WTC11 (cell line): ENCODE data around the gene SCNN1A. TPM values are rescaled to one million over a fixed set of nuclear protein-coding genes. Genes with fewer than 3 reads are reported as not detected.

Experiments
- ATAC-seq: fragments of 200-7000 bp; cut with Tn5 transposase; 2 replicates; pipeline ENCODE4 v1.10.0; 2021; ENCODE audit warnings: mild to moderate bottlenecking, moderate library complexity
- CTCF ChIA-PET: fragments of 300-600 bp; sonication (Branson Sonifier 250); formaldehyde crosslinking; loops from one replicate; lab custom pipeline; 2021; ENCODE audit warnings: antibody characterized with exemption; lab: Charles Lee
- POLR2A ChIA-PET: fragments of 350-600 bp; sonication (Branson Sonifier 250); formaldehyde crosslinking; loops from one replicate; lab custom pipeline; 2021; ENCODE audit warnings: antibody characterized with exemption; lab: Charles Lee
- DNase-seq: peaks from one replicate; pipeline ENCODE4 v3.0.0; 2021; ENCODE audit warnings: low spot score
- H3K27ac Mint-ChIP-seq: 2 replicates; pipeline ENCODE4 v1.8.0; 2021; ENCODE audit warnings: mixed read lengths
- H3K27me3 Mint-ChIP-seq: 2 replicates; pipeline ENCODE4 v1.8.0; 2021; ENCODE audit warnings: low read depth, mild to moderate bottlenecking, moderate library complexity, mixed read lengths
- H3K36me3 Mint-ChIP-seq: 2 replicates; pipeline ENCODE4 v1.8.0; 2021; ENCODE audit warnings: mixed read lengths
- H3K4me1 Mint-ChIP-seq: 2 replicates; pipeline ENCODE4 v1.8.0; 2022; ENCODE audit warnings: mixed read lengths
- H3K4me3 Mint-ChIP-seq: 2 replicates; pipeline ENCODE4 v1.8.0; 2021; ENCODE audit warnings: mild to moderate bottlenecking, moderate library complexity, mixed read lengths
- H3K9me3 Mint-ChIP-seq: 2 replicates; pipeline ENCODE4 v1.8.0; 2021; ENCODE audit warnings: mixed read lengths
- AFF4 ChIP-seq: sonication (generic); formaldehyde crosslinking; IDR thresholded peaks from 2 replicates; pipeline ENCODE4 v1.8.1; 2023; ENCODE audit warnings: mild to moderate bottlenecking, missing genetic modification reagents, borderline replicate concordance
- ATF6 ChIP-seq: sonication (generic); formaldehyde crosslinking; IDR thresholded peaks from 2 replicates; pipeline ENCODE4 v1.8.1; 2023; ENCODE audit warnings: mild to moderate bottlenecking, missing genetic modification reagents
- E2F1 ChIP-seq: sonication (generic); formaldehyde crosslinking; IDR thresholded peaks from 2 replicates; pipeline ENCODE4 v1.8.0; 2022; ENCODE audit warnings: mild to moderate bottlenecking, missing genetic modification reagents
- ESRRA ChIP-seq: sonication (generic); formaldehyde crosslinking; IDR thresholded peaks from 2 replicates; pipeline ENCODE4 v1.8.1; 2022; ENCODE audit warnings: mild to moderate bottlenecking, missing genetic modification reagents, borderline replicate concordance
- ETV6 ChIP-seq: sonication (generic); formaldehyde crosslinking; IDR thresholded peaks from 2 replicates; pipeline ENCODE4 v1.8.1; 2022; ENCODE audit warnings: mild to moderate bottlenecking, missing genetic modification reagents
- FOXK1 ChIP-seq: sonication (generic); formaldehyde crosslinking; IDR thresholded peaks from 2 replicates; pipeline ENCODE4 v1.8.0; 2022; ENCODE audit warnings: mild to moderate bottlenecking, moderate library complexity, missing genetic modification reagents
- GRHL2 ChIP-seq: fragments of 250-450 bp; sonication (Bioruptor Pico); IDR thresholded peaks from 2 replicates; pipeline ENCODE4 v1.8.0; 2022; ENCODE audit warnings: mild to moderate bottlenecking, moderate library complexity; ENCODE audit not compliant: insufficient replicate concordance, severe bottlenecking
- NFATC4 ChIP-seq: fragments of 250-450 bp; sonication (Bioruptor Pico); IDR thresholded peaks from 2 replicates; pipeline ENCODE4 v1.9.0; 2021; ENCODE audit warnings: mild to moderate bottlenecking
- OVOL2 ChIP-seq: fragments of 250-450 bp; sonication (Bioruptor Pico); IDR thresholded peaks from 2 replicates; pipeline ENCODE4 v1.9.0; 2021; ENCODE audit warnings: mild to moderate bottlenecking, borderline replicate concordance
- STAT6 ChIP-seq: sonication (generic); formaldehyde crosslinking; conservative IDR thresholded peaks from 2 replicates; pipeline ENCODE4 v1.8.1; 2023; ENCODE audit warnings: mild to moderate bottlenecking, low read depth, missing genetic modification reagents, moderate library complexity
- ZNF263 ChIP-seq: sonication (generic); formaldehyde crosslinking; IDR thresholded peaks from 2 replicates; pipeline ENCODE4 v1.8.1; 2022; ENCODE audit warnings: low read depth, mild to moderate bottlenecking, moderate library complexity, missing genetic modification reagents
- ZNF423 ChIP-seq: fragments of 250-450 bp; sonication (Bioruptor Pico); IDR thresholded peaks from 2 replicates; pipeline ENCODE4 v2.1.2; 2022; ENCODE audit warnings: mild to moderate bottlenecking, moderate library complexity
- ZNF671 ChIP-seq: fragments of 250-450 bp; sonication (Bioruptor Pico); IDR thresholded peaks from 2 replicates; pipeline ENCODE4 v1.8.0; 2021; ENCODE audit warnings: mild to moderate bottlenecking
- total RNA-seq: library from RNA; stranded (reverse); gene quantifications from 3 replicates; pipeline ENCODE4 v1.2.3, GENCODE V29; 2021
- TF ChIP-seq, protein P1 (sequence below): sonication (generic); formaldehyde crosslinking; IDR thresholded peaks from 2 replicates; pipeline ENCODE4 v1.8.1; 2023; ENCODE audit warnings: mild to moderate bottlenecking, missing genetic modification reagents, moderate library complexity
- TF ChIP-seq, protein P2 (sequence below): sonication (generic); formaldehyde crosslinking; IDR thresholded peaks from 2 replicates; pipeline ENCODE4 v1.8.0; 2023; ENCODE audit warnings: mild to moderate bottlenecking, missing genetic modification reagents

Gene SCNN1A
- total RNA-seq, 1 experiment from 2014 or later, result 100 TPM

DNA sequence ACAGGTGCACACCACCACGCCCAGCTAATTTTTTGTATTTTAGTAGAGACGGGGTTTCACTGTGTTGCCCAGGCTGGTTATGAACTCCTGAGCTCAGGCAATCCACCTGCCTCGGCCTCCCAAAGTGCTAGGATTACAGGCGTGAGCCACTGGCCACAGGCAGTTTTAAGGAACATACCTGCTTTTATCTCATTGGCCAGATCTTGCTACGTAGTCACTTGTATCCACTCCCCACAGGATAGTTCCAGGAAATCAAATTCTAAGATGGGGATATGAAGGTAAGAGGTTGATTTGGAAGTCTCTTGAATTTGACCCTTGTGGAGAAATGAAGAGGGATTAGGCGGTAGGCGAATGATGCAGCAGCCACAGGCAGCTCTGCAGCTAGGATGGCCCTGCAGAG lies 73.6 kb downstream of the SCNN1A start:
- peaks cover 4% of the 10 kb centered on the region; the same call in 1 of the 2 replicates for H3K9me3 Mint-ChIP-seq

GRCh38 chr12:6297170-6297569 lies 78.2 kb downstream of the SCNN1A start:
- ATAC-seq (no peak), DNase-seq (no peak)
- no peak overlapping the region for H3K4me3 Mint-ChIP-seq
- no peak overlapping the region for H3K27ac Mint-ChIP-seq
- H3K27me3 Mint-ChIP-seq, result no peaks in the 10 kb centered on the region
- ChIA-PET CTCF (interaction anchor here (0.6 to 1.8 kb wide), 2 partner anchors 12 to 576 kb away, joined by 3 to 6 read pairs; no protein-coding TSS in a partner anchor), POLR2A (interaction anchor here (0.6 kb wide), 2 partner anchors 10 to 78 kb away, joined by 5 to 10 read pairs; partner anchors contain the start of gene SCNN1A)
- no peaks in the 10 kb centered on the region for H3K9me3 Mint-ChIP-seq
- peaks cover 19% of the 10 kb centered on the region for H3K4me1 Mint-ChIP-seq
- no peaks in the 10 kb centered on the region for H3K36me3 Mint-ChIP-seq
- TF ChIP-seq NFATC4 (CRISPR knock-in tag) (no peak), ETV6 (CRISPR knock-in tag) (no peak), ZNF671 (no peak), ZNF423 (CRISPR knock-in tag) (no peak), GRHL2 (no peak), FOXK1 (CRISPR knock-in tag) (no peak), ZNF263 (no peak), AFF4 (CRISPR knock-in tag) (no peak)
- TF ChIP-seq, protein P1, sequence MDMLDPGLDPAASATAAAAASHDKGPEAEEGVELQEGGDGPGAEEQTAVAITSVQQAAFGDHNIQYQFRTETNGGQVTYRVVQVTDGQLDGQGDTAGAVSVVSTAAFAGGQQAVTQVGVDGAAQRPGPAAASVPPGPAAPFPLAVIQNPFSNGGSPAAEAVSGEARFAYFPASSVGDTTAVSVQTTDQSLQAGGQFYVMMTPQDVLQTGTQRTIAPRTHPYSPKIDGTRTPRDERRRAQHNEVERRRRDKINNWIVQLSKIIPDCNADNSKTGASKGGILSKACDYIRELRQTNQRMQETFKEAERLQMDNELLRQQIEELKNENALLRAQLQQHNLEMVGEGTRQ, result no peak
- TF ChIP-seq, protein P2, sequence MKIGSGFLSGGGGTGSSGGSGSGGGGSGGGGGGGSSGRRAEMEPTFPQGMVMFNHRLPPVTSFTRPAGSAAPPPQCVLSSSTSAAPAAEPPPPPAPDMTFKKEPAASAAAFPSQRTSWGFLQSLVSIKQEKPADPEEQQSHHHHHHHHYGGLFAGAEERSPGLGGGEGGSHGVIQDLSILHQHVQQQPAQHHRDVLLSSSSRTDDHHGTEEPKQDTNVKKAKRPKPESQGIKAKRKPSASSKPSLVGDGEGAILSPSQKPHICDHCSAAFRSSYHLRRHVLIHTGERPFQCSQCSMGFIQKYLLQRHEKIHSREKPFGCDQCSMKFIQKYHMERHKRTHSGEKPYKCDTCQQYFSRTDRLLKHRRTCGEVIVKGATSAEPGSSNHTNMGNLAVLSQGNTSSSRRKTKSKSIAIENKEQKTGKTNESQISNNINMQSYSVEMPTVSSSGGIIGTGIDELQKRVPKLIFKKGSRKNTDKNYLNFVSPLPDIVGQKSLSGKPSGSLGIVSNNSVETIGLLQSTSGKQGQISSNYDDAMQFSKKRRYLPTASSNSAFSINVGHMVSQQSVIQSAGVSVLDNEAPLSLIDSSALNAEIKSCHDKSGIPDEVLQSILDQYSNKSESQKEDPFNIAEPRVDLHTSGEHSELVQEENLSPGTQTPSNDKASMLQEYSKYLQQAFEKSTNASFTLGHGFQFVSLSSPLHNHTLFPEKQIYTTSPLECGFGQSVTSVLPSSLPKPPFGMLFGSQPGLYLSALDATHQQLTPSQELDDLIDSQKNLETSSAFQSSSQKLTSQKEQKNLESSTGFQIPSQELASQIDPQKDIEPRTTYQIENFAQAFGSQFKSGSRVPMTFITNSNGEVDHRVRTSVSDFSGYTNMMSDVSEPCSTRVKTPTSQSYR (CRISPR knock-in tag), result no peak

More for the DNA sequence above, 73.6 kb downstream of the SCNN1A start:
- POLR2A ChIA-PET, result no interaction called here
- H3K4me3 Mint-ChIP-seq, result no peak overlapping the region
- CTCF ChIA-PET, result interaction anchor here (1.1 to 1.8 kb wide), 3 partner anchors 17 to 313 kb away, joined by 3 to 6 read pairs (median 3); no protein-coding TSS in a partner anchor
- no peak for ATAC-seq
- no peaks in the 10 kb centered on the region for H3K36me3 Mint-ChIP-seq
- H3K4me1 Mint-ChIP-seq, result peaks cover 3% of the 10 kb centered on the region; the same call in 1 of the 2 replicates
- DNase-seq, result no peak
- H3K27me3 Mint-ChIP-seq, result peaks cover 2% of the 10 kb centered on the region
- no peak overlapping the region for H3K27ac Mint-ChIP-seq
- TF ChIP-seq STAT6 (CRISPR knock-in tag) (no peak), E2F1 (CRISPR knock-in tag) (no peak), ESRRA (no peak), ATF6 (CRISPR knock-in tag) (no peak), OVOL2 (no peak)
